Activated CD4-positive, CD25-positive, alpha-beta regulatory T cell treated with anti-CD3 and anti-CD28 coated beads, Interleukin-2, amount 50 U/mL, for 24 hours (primary cell): Measurements from ENCODE around the gene FLT3.

Source experiments
- ATAC-seq, 2 donors: fragments of 150-1000 bp; cut with Tn5 transposase; one replicate each; pipeline ENCODE4 v1.10.0; 2021; ENCODE audit warnings: mild to moderate bottlenecking in 1 of 2, moderate library complexity in 1 of 2

Gene FLT3

GRCh38 chr13:28001049-28001448, 99.3 kb downstream of the FLT3 start:
- ATAC-seq: no peak

GRCh38 chr13:28000567-28000966, 99.8 kb downstream of the FLT3 start:
- no peak for ATAC-seq

- no peak for ATAC-seq
These were observed 102.4 kb downstream of the FLT3 start for GRCh38 chr13:27997904-27998522.

GRCh38 chr13:27991881-27992280, 108.5 kb downstream of the FLT3 start:
- ATAC-seq: no peak

GRCh38 chr13:27988520-27988919, 111.9 kb downstream of the FLT3 start, which contains the start of gene URAD:
Gene URAD (minus strand): TSS chr13:27988693. CDS start chr13:27988637, 56 bp downstream.
- no peak for ATAC-seq

GRCh38 chr13:27985600-27985999, 114.8 kb downstream of the FLT3 start:
- no peak for ATAC-seq

- no peak for ATAC-seq
These were observed 118.0 kb downstream of the FLT3 start for GRCh38 chr13:27982361-27982760.

- peak in 1 of 2 donors; percentile 13 for ATAC-seq
These were observed 119.2 kb downstream of the FLT3 start for GRCh38 chr13:27981006-27981708.

- no peak for ATAC-seq
These were observed 119.9 kb downstream of the FLT3 start for GRCh38 chr13:27980280-27980998.

GRCh38 chr13:27979765-27980279, 120.6 kb downstream of the FLT3 start:
- no peak for ATAC-seq

GRCh38 chr13:27979001-27979643, 121.3 kb downstream of the FLT3 start:
- ATAC-seq: no peak

GRCh38 chr13:27978301-27978968, 121.9 kb downstream of the FLT3 start:
- ATAC-seq: no peak

- no peak for ATAC-seq
These were observed 122.7 kb downstream of the FLT3 start for GRCh38 chr13:27977476-27978300.

GRCh38 chr13:27976362-27977091, 123.8 kb downstream of the FLT3 start:
- no peak for ATAC-seq

- ATAC-seq: no peak
These were observed 124.6 kb downstream of the FLT3 start for GRCh38 chr13:27975564-27976361.

GRCh38 chr13:27973961-27974662, 126.3 kb downstream of the FLT3 start:
- ATAC-seq: no peak

- no peak for ATAC-seq
These were observed 127.1 kb downstream of the FLT3 start for GRCh38 chr13:27973291-27973690.

- no peak for ATAC-seq
These were observed 127.9 kb downstream of the FLT3 start for GRCh38 chr13:27972478-27972820.

- no peak for ATAC-seq
These were observed 128.4 kb downstream of the FLT3 start for GRCh38 chr13:27971776-27972477.
